Thoracic aorta (tissue), 2 donors: ENCODE measurements around the gene UBR2. TPM values are rescaled to one million over a fixed set of nuclear protein-coding genes. Genes with fewer than 3 reads are reported as not detected.
A peak's percentile ranks its signal among the peaks of the same experiment; 100 is the strongest.

Experiments used
- ATAC-seq: fragments of 150-250 bp; one replicate; pipeline ENCODE4 v1.8.0; 2017; ENCODE audit warnings: low read depth; ENCODE audit not compliant: insufficient number of reproducible peaks, low FRiP score
- DNase-seq: peaks from one replicate; pipeline ENCODE4 v3.0.0-alpha.2; 2020; ENCODE audit warnings: low spot score
- H3K27ac ChIP-seq, 2 donors: fragments of 200-600 bp; sonication (generic); 1 replicate in 1 of 2; 2 replicates in 1 of 2; pipeline ENCODE4 v1.5.1; 2016; ENCODE audit warnings: mild to moderate bottlenecking in 2 of 2, moderate library complexity in 2 of 2
- H3K27me3 ChIP-seq: fragments of 200-600 bp; sonication (generic); replicated peaks from 2 replicates; pipeline ENCODE4 v1.6.0; 2016; ENCODE audit warnings: mild to moderate bottlenecking; ENCODE audit not compliant: insufficient read depth
- H3K36me3 ChIP-seq: fragments of 200-600 bp; sonication (generic); one replicate; pipeline ENCODE4 v1.5.1; 2016
- H3K4me1 ChIP-seq, 2 donors: fragments of 200-600 bp; sonication (generic); 1 replicate in 1 of 2; 2 replicates in 1 of 2; pipeline versions ENCODE4 v1.5.1 to v1.6.0; 2016; ENCODE audit warnings: low read depth in 2 of 2, mild to moderate bottlenecking in 1 of 2; ENCODE audit not compliant: control insufficient read depth in 1 of 2
- H3K4me3 ChIP-seq: fragments of 200-600 bp; sonication (generic); 2 replicates; pipeline ENCODE4 v1.5.1; 2016; ENCODE audit warnings: mild to moderate bottlenecking
- H3K9me3 ChIP-seq: fragments of 200-600 bp; sonication (generic); 2 replicates; pipeline ENCODE4 v1.5.1; 2016
- CTCF ChIP-seq: fragments of 200-600 bp; sonication (generic); IDR thresholded peaks from one replicate; pipeline ENCODE4 v1.5.1; 2019; ENCODE audit warnings: antibody characterized with exemption
- total RNA-seq, 2 donors: library from RNA; depleted of rRNA; stranded (reverse); fragments of >200 nt; gene quantifications; one replicate each; pipeline versions ENCODE4 v1.1.0 to v1.2.3, GENCODE V29; 2016

Gene UBR2
- total RNA-seq, 2 donors from 2014 or later: 25.9 to 38.7 TPM

DNA sequence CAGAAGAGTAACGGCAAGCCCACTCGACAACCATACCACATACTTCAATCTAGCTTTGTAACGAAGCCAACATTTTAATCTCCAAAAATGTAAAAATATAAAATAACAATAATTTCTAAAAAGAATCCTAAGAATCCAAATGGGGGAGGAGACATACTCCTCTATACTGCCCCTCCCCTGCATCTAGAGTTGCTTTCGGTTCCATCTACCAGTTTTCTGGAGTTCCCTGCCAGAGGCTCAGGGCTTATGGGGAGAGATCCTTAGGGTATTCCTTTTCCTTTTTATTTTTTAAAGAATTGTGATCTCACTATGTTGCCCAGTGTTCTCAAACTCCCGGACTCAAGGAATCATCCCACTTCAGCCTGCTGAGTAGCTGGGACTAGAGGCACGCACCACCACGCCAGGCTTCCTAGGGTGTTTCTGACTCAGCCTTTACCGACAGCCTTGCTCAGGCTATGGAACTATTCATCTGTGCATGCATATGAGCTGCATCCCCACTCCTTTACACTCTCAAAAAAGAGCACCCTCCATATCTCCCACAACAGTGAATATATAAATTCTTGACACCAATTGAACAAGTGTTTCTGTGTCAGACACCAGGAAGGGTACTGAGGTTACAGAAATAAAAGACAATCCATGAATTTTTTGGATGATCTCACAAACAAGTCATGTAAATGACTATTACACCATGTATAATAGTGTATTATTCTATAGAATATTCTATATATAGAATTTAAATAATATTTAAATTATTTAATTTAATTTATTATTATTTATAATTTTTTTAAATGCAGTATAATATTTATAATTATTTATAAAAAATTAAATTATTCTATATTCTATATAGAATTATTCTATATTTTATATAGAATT, 40.7 kb upstream of the UBR2 start:
- Histone ChIP-seq H3K27me3 (no peaks in the 10 kb centered on the region), H3K4me3 (peak overlapping the region; percentile 5), H3K36me3 (no peaks in the 10 kb centered on the region), H3K27ac (no peak overlapping the region), H3K4me1 (no peaks in the 10 kb centered on the region), H3K9me3 (no peaks in the 10 kb centered on the region)
- TF ChIP-seq CTCF: no peak
- ATAC-seq (no peak), DNase-seq (no peak)

GRCh38 chr6:42525206-42525605, 38.6 kb upstream of the UBR2 start:
- TF ChIP-seq CTCF: no peak
- no peak overlapping the region for H3K27ac ChIP-seq
- ATAC-seq (no peak), DNase-seq (no peak)
- H3K27me3 ChIP-seq: no peaks in the 10 kb centered on the region
- no peaks in the 10 kb centered on the region for H3K4me1 ChIP-seq
- no peaks in the 10 kb centered on the region for H3K9me3 ChIP-seq
- no peak overlapping the region for H3K4me3 ChIP-seq
- H3K36me3 ChIP-seq: no peaks in the 10 kb centered on the region

DNA sequence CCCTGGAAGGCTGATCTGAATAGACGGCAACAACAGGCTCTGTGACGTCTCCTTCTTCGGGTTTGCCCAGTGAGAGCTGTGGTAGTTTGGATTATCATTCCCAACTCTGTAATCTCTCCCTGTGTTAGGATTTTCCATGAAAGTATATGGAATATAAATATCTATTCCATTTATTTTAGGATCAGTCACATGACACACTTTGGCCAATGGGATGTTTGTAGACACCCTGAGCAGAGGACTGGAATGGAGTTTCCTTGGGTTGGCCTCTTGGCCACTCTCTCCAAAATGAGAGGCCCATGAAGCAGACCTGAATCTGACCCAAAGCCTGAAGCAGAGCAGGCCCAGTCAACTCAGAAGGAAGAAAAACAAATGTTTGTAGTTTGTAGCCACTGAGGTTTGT, 37.2 kb upstream of the UBR2 start:
- Histone ChIP-seq H3K27me3 (no peaks in the 10 kb centered on the region), H3K36me3 (no peaks in the 10 kb centered on the region), H3K4me1 (no peaks in the 10 kb centered on the region), H3K27ac (no peak overlapping the region), H3K4me3 (no peak overlapping the region), H3K9me3 (no peaks in the 10 kb centered on the region)
- ATAC-seq (no peak), DNase-seq (no peak)
- TF ChIP-seq CTCF: no peak

- Histone ChIP-seq H3K27ac (no peak overlapping the region), H3K4me3 (no peak overlapping the region), H3K36me3 (no peaks in the 10 kb centered on the region), H3K4me1 (no peaks in the 10 kb centered on the region), H3K9me3 (no peaks in the 10 kb centered on the region), H3K27me3 (no peaks in the 10 kb centered on the region)
- DNase-seq: no peak
- no peak for ATAC-seq
- no peak for TF ChIP-seq CTCF
Measured at GRCh38 chr6:42527204-42527603, 36.6 kb upstream of the UBR2 start.

DNA sequence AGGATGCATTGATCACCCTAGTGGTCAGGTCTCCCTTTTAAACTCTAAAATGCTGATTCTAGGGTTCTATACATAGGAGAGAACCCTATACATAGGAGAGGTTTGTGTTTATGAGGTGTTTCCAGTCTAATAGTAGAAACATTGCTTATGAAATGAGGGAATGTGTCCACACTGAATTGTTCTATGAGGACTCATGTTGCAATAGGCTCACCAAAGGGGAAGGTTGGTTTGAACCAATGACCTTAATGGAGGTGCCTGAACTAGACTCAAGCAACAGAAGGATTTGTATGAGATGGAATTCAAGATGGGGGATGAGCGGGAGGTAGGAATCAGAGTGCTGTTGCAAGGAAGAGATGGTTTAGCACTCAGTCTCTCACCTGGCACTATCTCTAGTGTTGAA, 33.5 kb upstream of the UBR2 start:
- no peaks in the 10 kb centered on the region for H3K4me1 ChIP-seq
- H3K9me3 ChIP-seq: no peaks in the 10 kb centered on the region
- no peak overlapping the region for H3K27ac ChIP-seq
- ATAC-seq: no peak
- no peak for TF ChIP-seq CTCF
- H3K36me3 ChIP-seq: no peaks in the 10 kb centered on the region
- DNase-seq: no peak
- H3K27me3 ChIP-seq: no peaks in the 10 kb centered on the region
- no peak overlapping the region for H3K4me3 ChIP-seq
